Ishikawa (cell line): ENCODE measurements around the gene DOCK3.

Source experiments
- EP300 ChIP-seq: IDR thresholded peaks from 2 replicates; pipeline ENCODE4 v1.6.1; 2012; ENCODE audit warnings: borderline replicate concordance
- RAD21 ChIP-seq: IDR thresholded peaks from 2 replicates; pipeline ENCODE4 v1.6.1; 2012; ENCODE audit warnings: low read depth
- TAF1 ChIP-seq: IDR thresholded peaks from 2 replicates; pipeline ENCODE4 v1.6.1; 2012; ENCODE audit warnings: low read depth, mild to moderate bottlenecking
- YY1 ChIP-seq: IDR thresholded peaks from 2 replicates; pipeline ENCODE4 v1.6.1; 2012; ENCODE audit warnings: low read depth

- TF ChIP-seq EP300 (no peak), RAD21 (no peak), YY1 (no peak), TAF1 (no peak)
Measured at GRCh38 chr3:50658831-50659230, 15.9 kb upstream of the DOCK3 start.
